ENCODE measurements around the gene RPRD1B. TPM values are rescaled to one million over a fixed set of nuclear protein-coding genes. Genes with fewer than 3 reads are reported as not detected.
A peak's percentile ranks its signal among the peaks of the same experiment; 100 is the strongest.

Gene RPRD1B
- total RNA-seq (2014; rRNA removed; shearing (Covaris generic)) (14.8 and 24.3 TPM in 2 replicates), polyA plus RNA-seq (2016; fragmentation: Nextera tagmentation; extraction: Ambion mirVana) (6.3 and 7.3 TPM in 2 replicates)
- long read RNA-seq, partial matches to known transcripts, result 1 of 5 reads
- long read RNA-seq, other reads (novel, unspliced or antisense), result 1 of 5 reads

DNA sequence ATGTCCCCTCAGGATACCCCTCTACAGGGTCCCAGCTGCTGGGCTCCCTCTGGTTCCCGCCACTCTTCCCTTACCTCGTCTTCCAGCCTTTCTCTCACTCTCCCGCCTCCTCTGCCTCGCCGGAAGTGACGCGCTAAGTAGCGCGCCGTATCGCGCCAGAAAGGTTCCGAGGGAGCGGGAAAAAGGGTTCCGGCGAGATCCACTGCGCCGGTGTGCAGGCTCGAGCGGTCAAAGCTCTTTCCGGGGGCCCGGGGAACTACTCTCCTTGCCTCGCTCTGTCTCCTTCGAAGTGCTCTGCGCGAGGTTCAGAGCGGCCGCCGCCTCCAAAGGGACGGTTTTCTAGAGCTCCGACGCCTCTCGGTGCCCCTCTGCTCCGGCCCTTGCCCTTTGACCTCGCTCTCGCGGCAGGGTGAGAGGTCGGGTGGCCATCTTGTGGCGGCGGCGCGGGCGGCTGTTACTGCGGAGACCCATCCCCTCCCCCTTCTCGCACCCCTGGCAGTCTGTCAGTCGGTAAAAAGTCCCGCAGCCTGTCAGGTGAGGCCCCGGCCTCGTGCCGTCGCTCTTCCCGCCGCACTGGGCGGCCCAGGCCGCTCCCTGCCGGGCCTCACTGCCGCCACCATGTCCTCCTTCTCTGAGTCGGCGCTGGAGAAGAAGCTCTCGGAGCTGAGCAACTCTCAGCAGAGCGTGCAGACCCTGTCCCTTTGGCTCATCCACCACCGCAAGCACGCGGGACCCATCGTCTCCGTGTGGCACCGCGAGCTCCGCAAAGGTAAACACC, at the start of gene RPRD1B, which contains the start of gene TTI1:
Gene RPRD1B, plus strand, starts transcription at position 417 of the 778 bp plus-strand sequence. Its CDS starts 202 bp downstream, at position 619.
Gene TTI1, minus strand, starts transcription at position 127 of the 778 bp plus-strand sequence. CDS start 19,640 bp downstream, outside the sequence.
- DNase-seq (ENCODE audit: low spot score), result peak; percentile 94
- H2AFZ ChIP-seq, result peak within 1 kb of the TSS; percentile 45; the same call in 1 of the 2 replicates
- H3K79me2 ChIP-seq (replicated peaks; ENCODE audit: insufficient read depth), result peaks cover 94% of the 10 kb centered on the region
- peak within 1 kb of the TSS; percentile 68 for H3K27ac ChIP-seq (ENCODE audit: low read depth)
- Mint-ChIP-seq H3K27ac (peak within 1 kb of the TSS; percentile 99), H3K4me3 (peak within 1 kb of the TSS; percentile 95), H3K36me3 (ENCODE audit: low read depth) (peaks cover 24% of the 10 kb centered on the region), H3K9me3 (no peaks in the 10 kb centered on the region; the same call in 2 of the 3 replicates), H3K4me1 (peaks cover 28% of the 10 kb centered on the region), H3K27me3 (ENCODE audit: insufficient read depth, low read depth, poor library complexity) (peaks cover 9% of the 10 kb centered on the region)
- peak; percentile 89 for ATAC-seq
- H3K9me2 ChIP-seq (ENCODE audit: insufficient read depth), result no peaks in the 10 kb centered on the region
- H3K4me3 ChIP-seq, result peak within 1 kb of the TSS; percentile 99
- TF ChIP-seq CTCF (conservative IDR thresholded peaks at IDR 0.05; ENCODE audit: low read depth in 2 of 2), result no peak
- peak; percentile 76 for TF ChIP-seq POLR2AphosphoS5 (IDR thresholded peaks at IDR 0.05; ENCODE audit: low read depth)
- no peak for TF ChIP-seq STAT1 (IDR thresholded peaks at IDR 0.05; ENCODE audit: unreplicated experiment)
- TF ChIP-seq, protein P1, sequence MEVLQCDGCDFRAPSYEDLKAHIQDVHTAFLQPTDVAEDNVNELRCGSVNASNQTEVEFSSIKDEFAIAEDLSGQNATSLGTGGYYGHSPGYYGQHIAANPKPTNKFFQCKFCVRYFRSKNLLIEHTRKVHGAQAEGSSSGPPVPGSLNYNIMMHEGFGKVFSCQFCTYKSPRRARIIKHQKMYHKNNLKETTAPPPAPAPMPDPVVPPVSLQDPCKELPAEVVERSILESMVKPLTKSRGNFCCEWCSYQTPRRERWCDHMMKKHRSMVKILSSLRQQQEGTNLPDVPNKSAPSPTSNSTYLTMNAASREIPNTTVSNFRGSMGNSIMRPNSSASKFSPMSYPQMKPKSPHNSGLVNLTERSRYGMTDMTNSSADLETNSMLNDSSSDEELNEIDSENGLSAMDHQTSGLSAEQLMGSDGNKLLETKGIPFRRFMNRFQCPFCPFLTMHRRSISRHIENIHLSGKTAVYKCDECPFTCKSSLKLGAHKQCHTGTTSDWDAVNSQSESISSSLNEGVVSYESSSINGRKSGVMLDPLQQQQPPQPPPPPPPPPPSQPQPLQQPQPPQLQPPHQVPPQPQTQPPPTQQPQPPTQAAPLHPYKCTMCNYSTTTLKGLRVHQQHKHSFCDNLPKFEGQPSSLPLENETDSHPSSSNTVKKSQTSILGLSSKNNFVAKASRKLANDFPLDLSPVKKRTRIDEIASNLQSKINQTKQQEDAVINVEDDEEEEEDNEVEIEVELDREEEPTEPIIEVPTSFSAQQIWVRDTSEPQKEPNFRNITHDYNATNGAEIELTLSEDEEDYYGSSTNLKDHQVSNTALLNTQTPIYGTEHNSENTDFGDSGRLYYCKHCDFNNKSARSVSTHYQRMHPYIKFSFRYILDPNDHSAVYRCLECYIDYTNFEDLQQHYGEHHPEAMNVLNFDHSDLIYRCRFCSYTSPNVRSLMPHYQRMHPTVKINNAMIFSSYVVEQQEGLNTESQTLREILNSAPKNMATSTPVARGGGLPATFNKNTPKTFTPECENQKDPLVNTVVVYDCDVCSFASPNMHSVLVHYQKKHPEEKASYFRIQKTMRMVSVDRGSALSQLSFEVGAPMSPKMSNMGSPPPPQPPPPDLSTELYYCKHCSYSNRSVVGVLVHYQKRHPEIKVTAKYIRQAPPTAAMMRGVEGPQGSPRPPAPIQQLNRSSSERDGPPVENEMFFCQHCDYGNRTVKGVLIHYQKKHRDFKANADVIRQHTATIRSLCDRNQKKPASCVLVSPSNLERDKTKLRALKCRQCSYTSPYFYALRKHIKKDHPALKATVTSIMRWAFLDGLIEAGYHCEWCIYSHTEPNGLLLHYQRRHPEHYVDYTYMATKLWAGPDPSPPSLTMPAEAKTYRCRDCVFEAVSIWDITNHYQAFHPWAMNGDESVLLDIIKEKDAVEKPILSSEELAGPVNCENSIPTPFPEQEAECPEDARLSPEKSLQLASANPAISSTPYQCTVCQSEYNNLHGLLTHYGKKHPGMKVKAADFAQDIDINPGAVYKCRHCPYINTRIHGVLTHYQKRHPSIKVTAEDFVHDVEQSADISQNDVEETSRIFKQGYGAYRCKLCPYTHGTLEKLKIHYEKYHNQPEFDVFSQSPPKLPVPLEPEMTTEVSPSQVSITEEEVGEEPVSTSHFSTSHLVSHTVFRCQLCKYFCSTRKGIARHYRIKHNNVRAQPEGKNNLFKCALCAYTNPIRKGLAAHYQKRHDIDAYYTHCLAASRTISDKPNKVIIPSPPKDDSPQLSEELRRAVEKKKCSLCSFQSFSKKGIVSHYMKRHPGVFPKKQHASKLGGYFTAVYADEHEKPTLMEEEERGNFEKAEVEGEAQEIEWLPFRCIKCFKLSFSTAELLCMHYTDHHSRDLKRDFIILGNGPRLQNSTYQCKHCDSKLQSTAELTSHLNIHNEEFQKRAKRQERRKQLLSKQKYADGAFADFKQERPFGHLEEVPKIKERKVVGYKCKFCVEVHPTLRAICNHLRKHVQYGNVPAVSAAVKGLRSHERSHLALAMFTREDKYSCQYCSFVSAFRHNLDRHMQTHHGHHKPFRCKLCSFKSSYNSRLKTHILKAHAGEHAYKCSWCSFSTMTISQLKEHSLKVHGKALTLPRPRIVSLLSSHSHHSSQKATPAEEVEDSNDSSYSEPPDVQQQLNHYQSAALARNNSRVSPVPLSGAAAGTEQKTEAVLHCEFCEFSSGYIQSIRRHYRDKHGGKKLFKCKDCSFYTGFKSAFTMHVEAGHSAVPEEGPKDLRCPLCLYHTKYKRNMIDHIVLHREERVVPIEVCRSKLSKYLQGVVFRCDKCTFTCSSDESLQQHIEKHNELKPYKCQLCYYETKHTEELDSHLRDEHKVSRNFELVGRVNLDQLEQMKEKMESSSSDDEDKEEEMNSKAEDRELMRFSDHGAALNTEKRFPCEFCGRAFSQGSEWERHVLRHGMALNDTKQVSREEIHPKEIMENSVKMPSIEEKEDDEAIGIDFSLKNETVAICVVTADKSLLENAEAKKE (CRISPR knock-in tag; IDR thresholded peaks at IDR 0.05), result no peak
- TF ChIP-seq, protein P2, sequence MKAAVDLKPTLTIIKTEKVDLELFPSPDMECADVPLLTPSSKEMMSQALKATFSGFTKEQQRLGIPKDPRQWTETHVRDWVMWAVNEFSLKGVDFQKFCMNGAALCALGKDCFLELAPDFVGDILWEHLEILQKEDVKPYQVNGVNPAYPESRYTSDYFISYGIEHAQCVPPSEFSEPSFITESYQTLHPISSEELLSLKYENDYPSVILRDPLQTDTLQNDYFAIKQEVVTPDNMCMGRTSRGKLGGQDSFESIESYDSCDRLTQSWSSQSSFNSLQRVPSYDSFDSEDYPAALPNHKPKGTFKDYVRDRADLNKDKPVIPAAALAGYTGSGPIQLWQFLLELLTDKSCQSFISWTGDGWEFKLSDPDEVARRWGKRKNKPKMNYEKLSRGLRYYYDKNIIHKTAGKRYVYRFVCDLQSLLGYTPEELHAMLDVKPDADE (IDR thresholded peaks at IDR 0.05), result peak; percentile 82
- TF ChIP-seq EZH2phosphoT487 (IDR thresholded peaks at IDR 0.05; ENCODE audit: unreplicated experiment), result no peak
- TF ChIP-seq NANOG (IDR thresholded peaks at IDR 0.05; ENCODE audit: borderline replicate concordance), result no peak
- TF ChIP-seq ZNF114 (CRISPR knock-in tag; IDR thresholded peaks at IDR 0.05), result no peak
- no peak for TF ChIP-seq ZNF331 (CRISPR knock-in tag; IDR thresholded peaks at IDR 0.05; ENCODE audit: low read depth)
- TF ChIP-seq JUNB (IDR thresholded peaks at IDR 0.05; ENCODE audit: unreplicated experiment), result no peak
- peak; percentile 98 for TF ChIP-seq CREB1 (CRISPR knock-in tag; IDR thresholded peaks at IDR 0.05; ENCODE audit: low read depth)
- TF ChIP-seq EZH2 (IDR thresholded peaks at IDR 0.05; ENCODE audit: low read depth, unreplicated experiment), result no peak
- no peak for TF ChIP-seq REST (IDR thresholded peaks at IDR 0.05; ENCODE audit: unreplicated experiment)
- H3K4me1 ChIP-seq (ENCODE audit: insufficient read depth), result peaks cover 25% of the 10 kb centered on the region
- H3F3A ChIP-seq (replicated peaks; ENCODE audit: low read depth), result no peaks in the 10 kb centered on the region
- H3K36me3 ChIP-seq (ENCODE audit: insufficient read depth), result no peaks in the 10 kb centered on the region
- H4K20me1 ChIP-seq (replicated peaks; ENCODE audit: insufficient read depth), result peaks cover 26% of the 10 kb centered on the region
- peak within 1 kb of the TSS; percentile 98 for H3K4me2 ChIP-seq
- no peaks in the 10 kb centered on the region for H3K27me3 ChIP-seq (ENCODE audit: insufficient read depth)
